GM21786 (cell line): Measurements from ENCODE around the gene PRSS58.

Experiments used
- ATAC-seq: cut with Tn5 transposase; IDR thresholded peaks from one replicate; pipeline ENCODE4 v1.9.1; 2021; ENCODE audit not compliant: unreplicated experiment

Gene PRSS58

GRCh38 chr7:142257958-142258357 lies at the start of gene PRSS58:
Gene PRSS58 (minus strand): TSS chr7:142258058. CDS start chr7:142257707, 351 bp downstream.
- ATAC-seq = no peak

GRCh38 chr7:142307246-142307900 lies 49.5 kb upstream of the PRSS58 start:
- ATAC-seq = no peak

GRCh38 chr7:142303650-142304049 lies 45.8 kb upstream of the PRSS58 start:
- ATAC-seq = peak; percentile 44

GRCh38 chr7:142301923-142302550 lies 44.2 kb upstream of the PRSS58 start:
- ATAC-seq = peak; percentile 52

GRCh38 chr7:142301299-142301698 lies 43.4 kb upstream of the PRSS58 start:
- no peak for ATAC-seq

GRCh38 chr7:142300689-142301088 lies 42.8 kb upstream of the PRSS58 start:
- no peak for ATAC-seq

GRCh38 chr7:142299237-142299781 lies 41.5 kb upstream of the PRSS58 start:
- ATAC-seq = no peak

- ATAC-seq = no peak
Observed at GRCh38 chr7:142298627-142299026, 40.8 kb upstream of the PRSS58 start.

GRCh38 chr7:142298009-142298408 lies 40.2 kb upstream of the PRSS58 start:
- no peak for ATAC-seq

- no peak for ATAC-seq
Observed at GRCh38 chr7:142280263-142280662, 22.4 kb upstream of the PRSS58 start.

GRCh38 chr7:142279601-142280000 lies 21.7 kb upstream of the PRSS58 start:
- no peak for ATAC-seq

- no peak for ATAC-seq
Observed at GRCh38 chr7:142275028-142275427, 17.2 kb upstream of the PRSS58 start.

GRCh38 chr7:142272841-142273240 lies 15.0 kb upstream of the PRSS58 start:
- no peak for ATAC-seq

- no peak for ATAC-seq
Observed at GRCh38 chr7:142263598-142264380, 5.9 kb upstream of the PRSS58 start.

- no peak for ATAC-seq
Observed at GRCh38 chr7:142250705-142251104, 7.2 kb downstream of the PRSS58 start.

GRCh38 chr7:142249918-142250317 lies 7.9 kb downstream of the PRSS58 start:
- ATAC-seq = no peak

GRCh38 chr7:142248166-142249160 lies 9.4 kb downstream of the PRSS58 start:
- ATAC-seq = no peak

- ATAC-seq = no peak
Observed at GRCh38 chr7:142243823-142244222, 14.0 kb downstream of the PRSS58 start.

- no peak for ATAC-seq
Observed at GRCh38 chr7:142240546-142240945, 17.3 kb downstream of the PRSS58 start.

GRCh38 chr7:142231716-142232115 lies 26.1 kb downstream of the PRSS58 start:
- no peak for ATAC-seq
